Measurements from ENCODE around the gene CNTNAP2. TPM values are rescaled to one million over a fixed set of nuclear protein-coding genes. Genes with fewer than 3 reads are reported as not detected.

The CNTNAP2 gene
- total and polyA plus RNA-seq, 2 of the 8 experiments (the other 6 are each of a cell fraction or from before 2014, with no cell fraction given) = 27.9 to 71.0 TPM

- no peak overlapping the region for H4K91ac ChIP-seq (replicated peaks; ENCODE audit: insufficient read length, low read length)
- no peak overlapping the region for H3K56ac ChIP-seq (replicated peaks; ENCODE audit: insufficient read length, low read depth, low read length)
- no peak overlapping the region for H3K14ac ChIP-seq (ENCODE audit: insufficient read length)
- no peak overlapping the region for H2AFZ ChIP-seq (ENCODE audit: low read length)
- no peak overlapping the region for H3K9ac ChIP-seq (replicated peaks in 1 of 4; ENCODE audit: extremely low read depth in 1 of 4, low read depth in 3 of 4, low read length in 3 of 4)
- H3K27me3 ChIP-seq (replicated peaks in 1 of 4; ENCODE audit: control insufficient read depth in 3 of 4, extremely low read depth in 1 of 4, insufficient read depth in 3 of 4, low read length in 3 of 4) = peaks cover 0 to 2% (median 0%) of the 10 kb centered on the region in 4 experiments; a peak in 1 of 7 replicates
- no peaks in the 10 kb centered on the region for H3K79me2 ChIP-seq (ENCODE audit: control insufficient read depth in 1 of 2, insufficient read depth in 2 of 2, low read length in 2 of 2)
- H4K5ac ChIP-seq (ENCODE audit: insufficient read length, low read depth, low read length) = no peak overlapping the region
- no peak overlapping the region for H3K18ac ChIP-seq (ENCODE audit: extremely low read depth, low read length)
- WGBS, 2 experiments (ENCODE audit: extremely low coverage in 1 of 2, insufficient coverage in 1 of 2, insufficient read length in 1 of 2, insufficient replicate concordance in 2 of 2, low coverage in 1 of 2, low lambda C conversion rate in 2 of 2, missing lambda C conversion rate in 1 of 2) = 90% methylated on average over 6 of the region's 6 CpGs; no CpG with 5 or more reads in 1 of the 2 experiments
- H3K4me2 ChIP-seq (ENCODE audit: insufficient read depth in 1 of 2, low read depth in 2 of 2, low read length in 2 of 2) = no peak overlapping the region
- no peaks in the 10 kb centered on the region for H3K4me1 ChIP-seq (replicated peaks in 1 of 4; ENCODE audit: control insufficient read depth in 3 of 4, insufficient read depth in 4 of 4, low read length in 3 of 4)
- H3K36me3 ChIP-seq (ENCODE audit: control insufficient read depth in 2 of 4, insufficient read depth in 4 of 4, low read length in 3 of 4) = no peaks in the 10 kb centered on the region
- no peak overlapping the region for H2BK20ac ChIP-seq (ENCODE audit: low read length)
- H3K9me3 ChIP-seq (ENCODE audit: insufficient read depth in 2 of 2, low read depth in 1 of 2, low read length in 1 of 2) = peaks cover 11 to 12% of the 10 kb centered on the region in 2 experiments
- POLR2A ChIA-PET (ENCODE audit: partially characterized antibody) = no interaction called here
- H2BK12ac ChIP-seq (ENCODE audit: low read depth, low read length) = no peak overlapping the region
- H3K23me2 ChIP-seq (ENCODE audit: low read depth, low read length) = no peaks in the 10 kb centered on the region
- no peak overlapping the region for H3K4me3 ChIP-seq (ENCODE audit: extremely low read depth in 1 of 4, insufficient read depth in 2 of 4, low read depth in 3 of 4, low read length in 4 of 4)
- no peak overlapping the region for H2AK5ac ChIP-seq (ENCODE audit: low read depth, low read length)
- H2BK5ac ChIP-seq (ENCODE audit: low read depth, low read length) = no peak overlapping the region
- DNase-seq (ENCODE audit: low read depth in 1 of 2, low spot score in 2 of 2) (no peak), FAIRE-seq (no peak)
- CTCF ChIA-PET (ENCODE audit: partially characterized antibody) = interaction anchor here (0.6 kb wide), 1 partner anchor 48 kb away, joined by 3 read pairs; no protein-coding TSS in a partner anchor
- H3K27ac ChIP-seq (ENCODE audit: low read depth, low read length) = no peak overlapping the region
- H3K4ac ChIP-seq (replicated peaks; ENCODE audit: insufficient read length, low read depth, low read length) = no peak overlapping the region
- no peak overlapping the region for H2BK15ac ChIP-seq (ENCODE audit: low read length)
- no peak overlapping the region for H2BK120ac ChIP-seq (replicated peaks; ENCODE audit: low read depth, low read length)
- no peak overlapping the region for H4K8ac ChIP-seq (ENCODE audit: extremely low read depth, insufficient read depth, low read length)
- H3K23ac ChIP-seq (ENCODE audit: insufficient read length) = no peak overlapping the region
- H3K79me1 ChIP-seq (ENCODE audit: low read depth, low read length) = no peaks in the 10 kb centered on the region; the same call in 1 of the 2 replicates
- no peaks in the 10 kb centered on the region for H4K20me1 ChIP-seq (replicated peaks in 1 of 2; ENCODE audit: control insufficient read depth in 1 of 2, insufficient read depth in 2 of 2, low read length in 2 of 2)
- TF ChIP-seq SIRT6 (IDR thresholded peaks at IDR 0.05; ENCODE audit: low read length) = no peak
- no peak for TF ChIP-seq ASH2L (IDR thresholded peaks at IDR 0.05; ENCODE audit: low read length)
- no peak for TF ChIP-seq BACH1 (IDR thresholded peaks at IDR 0.05; ENCODE audit: low read length)
- no peak for TF ChIP-seq RFX5 (IDR thresholded peaks at IDR 0.05; ENCODE audit: borderline replicate concordance, low read depth, low read length)
- no peak for TF ChIP-seq TBP (IDR thresholded peaks at IDR 0.05; ENCODE audit: low read depth, low read length)
- TF ChIP-seq CBX5 (IDR thresholded peaks at IDR 0.05; ENCODE audit: low read depth, low read length) = no peak
- no peak for TF ChIP-seq FOSL1 (IDR thresholded peaks at IDR 0.05; ENCODE audit: insufficient read depth, low read depth, low read length)
- TF ChIP-seq GTF2F1 (IDR thresholded peaks at IDR 0.05; ENCODE audit: borderline replicate concordance, low read depth, low read length) = no peak
- no peak for TF ChIP-seq TEAD4 (IDR thresholded peaks at IDR 0.05; ENCODE audit: low read depth, low read length)
- TF ChIP-seq JUN (IDR thresholded peaks at IDR 0.05; ENCODE audit: low read depth, low read length) = no peak
- no peak for TF ChIP-seq KDM4A (IDR thresholded peaks at IDR 0.05; ENCODE audit: low read depth, low read length, severe bottlenecking)
- TF ChIP-seq SP1 (IDR thresholded peaks at IDR 0.05; ENCODE audit: low read depth, low read length) = no peak
Observed at GRCh38 chr7:148256433-148256832, 2139.8 kb downstream of the CNTNAP2 start.
